ENCODE results near the gene LTF. TPM values are rescaled to one million over a fixed set of nuclear protein-coding genes. Genes with fewer than 3 reads are reported as not detected.
"Not testable (repeated sequence)": the region's sequence is repeated elsewhere in the genome, so short reads cannot be mapped to it uniquely, and the experiment has no call there.

LTF gene
- polyA plus RNA-seq, 4 donors: 1.5 to 2.9 (median 2.3) TPM

DNA sequence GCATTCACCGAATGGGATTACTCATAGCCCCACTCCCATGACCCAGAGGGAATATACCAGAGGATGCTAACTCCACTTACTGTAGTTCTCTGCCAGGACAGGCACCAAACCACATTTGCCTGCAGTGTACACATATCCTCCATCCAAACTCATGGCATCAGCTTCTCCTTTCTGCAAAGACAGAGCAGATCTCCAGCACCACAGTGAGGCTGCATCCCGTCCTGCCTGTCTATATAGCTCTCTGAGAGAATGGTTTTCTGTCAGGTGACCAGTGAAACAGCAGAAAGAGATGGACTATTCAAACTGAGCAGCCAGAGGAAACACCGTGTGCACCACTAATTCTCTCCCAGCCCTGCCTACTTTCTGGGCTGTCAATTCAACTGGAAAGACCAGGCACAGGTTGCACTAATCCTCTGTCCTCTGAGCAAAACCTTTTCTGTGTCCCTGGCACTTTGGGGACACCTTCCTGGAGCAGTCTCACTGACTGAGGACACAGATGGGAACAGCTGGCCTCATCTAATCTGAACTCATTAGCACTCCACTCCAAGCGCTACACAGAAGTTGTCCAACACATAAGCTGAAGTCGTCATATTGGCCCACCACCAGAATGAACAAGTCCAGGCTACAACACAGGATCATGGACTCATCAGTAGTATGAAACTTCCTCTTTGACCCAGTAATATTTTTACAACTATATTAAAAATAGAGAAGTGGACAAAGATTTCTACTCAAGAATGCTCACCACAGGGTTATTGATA lies 17.3 kb downstream of the LTF start:
- DNase-seq (ENCODE audit: low read depth in 4 of 4, low spot score in 3 of 4): no peak

DNA sequence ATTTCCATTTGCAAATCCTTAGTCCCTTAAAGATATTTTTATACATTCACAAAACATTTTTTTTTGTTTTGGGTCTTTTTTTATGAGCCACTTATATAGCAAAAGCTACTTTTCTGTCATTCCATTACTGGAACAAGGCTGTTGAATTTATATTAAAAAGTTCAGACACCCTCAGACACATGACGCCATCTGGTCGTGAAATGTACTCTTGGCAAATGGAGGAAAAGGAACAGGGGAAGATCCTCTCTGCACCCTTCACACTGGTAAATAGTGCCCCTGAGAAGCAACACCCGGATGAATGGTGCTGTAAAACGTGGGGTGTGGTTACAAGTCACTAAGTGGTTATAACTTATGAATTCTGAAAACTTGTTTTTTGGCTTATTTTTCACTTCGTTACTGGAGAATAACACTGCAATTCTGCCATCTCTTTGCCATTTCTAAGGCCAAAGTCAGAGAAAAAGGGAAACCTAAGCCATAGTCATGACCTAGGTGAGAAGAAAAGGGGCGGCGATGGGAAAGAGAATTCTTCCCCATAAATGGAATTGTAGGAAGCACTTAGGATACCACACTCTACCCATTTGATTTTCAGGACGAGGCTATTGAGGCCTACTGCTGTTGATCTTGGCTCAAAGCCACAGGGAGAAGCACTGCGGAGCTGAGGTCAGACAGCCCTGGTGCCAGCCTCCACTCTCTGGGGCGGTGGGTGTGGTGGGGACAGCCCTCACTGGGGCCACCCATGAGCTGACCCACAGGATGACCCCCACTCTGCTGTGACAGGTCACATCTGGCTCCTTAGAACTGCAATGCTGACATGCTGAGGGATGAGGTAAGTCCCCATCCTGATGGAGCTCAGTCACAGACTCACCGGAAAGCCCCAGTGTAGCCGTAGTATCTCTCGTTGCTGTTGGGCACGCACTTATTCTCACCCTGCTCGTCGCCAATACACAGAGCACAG lies 21.9 kb downstream of the LTF start:
- DNase-seq (ENCODE audit: low read depth in 4 of 4, low spot score in 3 of 4): peak in 3 of 4 donors; percentile 24 to 35 (median 35)

DNA sequence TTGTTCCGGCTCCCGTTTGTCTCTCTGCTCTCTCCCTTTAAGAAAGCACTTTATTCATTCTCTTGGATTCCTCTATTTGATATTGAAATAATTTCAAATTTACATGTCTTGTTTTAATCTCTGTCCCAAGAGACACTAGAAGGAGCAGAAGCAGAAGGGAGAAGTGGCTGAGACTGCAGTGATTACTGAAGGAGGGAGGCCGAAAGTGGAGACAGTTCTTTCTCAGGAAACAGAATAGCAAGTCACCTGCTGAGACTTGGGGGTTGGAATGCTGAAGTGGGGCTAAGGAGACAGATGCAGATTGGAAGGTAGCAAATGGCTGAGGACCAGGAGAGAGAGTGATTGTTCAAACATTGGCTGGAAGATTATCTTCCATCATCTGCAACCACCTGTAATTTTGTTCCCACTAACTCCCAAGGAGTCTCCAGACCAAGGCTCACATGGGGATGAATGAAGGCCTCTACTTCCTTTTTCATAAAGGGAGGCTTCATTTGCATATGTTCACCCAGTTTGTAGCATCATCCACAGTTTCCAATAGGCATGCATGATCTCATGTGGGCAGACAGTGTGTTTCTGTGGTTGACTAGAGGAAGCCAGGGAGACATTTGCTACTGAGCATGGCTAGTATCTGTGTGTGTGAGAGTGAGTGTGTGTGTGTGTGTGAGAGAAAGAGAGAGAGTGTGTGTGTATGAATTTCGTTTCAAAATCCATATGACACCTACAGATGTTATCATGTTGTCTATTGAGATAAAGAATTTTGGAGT lies 24.0 kb downstream of the LTF start:
- DNase-seq (ENCODE audit: low read depth in 4 of 4, low spot score in 3 of 4): no peak

DNA sequence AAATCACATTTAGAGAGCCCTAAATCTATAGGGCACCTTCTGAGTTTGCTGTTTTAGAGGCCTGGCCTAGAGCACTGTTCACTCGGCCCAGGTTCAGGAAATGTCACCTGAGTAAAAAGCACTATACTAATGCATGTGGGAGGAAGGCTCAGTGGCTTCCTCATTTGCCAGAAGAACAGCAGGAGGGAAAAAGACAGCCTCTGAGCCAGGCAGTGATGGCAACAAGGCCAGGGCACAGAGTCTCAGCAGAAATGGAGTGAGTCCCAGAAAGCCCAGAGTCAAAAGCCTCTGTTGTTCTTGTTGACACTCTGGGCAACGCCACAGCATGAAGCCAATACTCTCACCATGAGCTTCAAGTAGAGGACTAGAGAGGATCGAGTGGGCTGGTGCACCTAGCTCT lies 25.9 kb downstream of the LTF start:
- no peak for DNase-seq (ENCODE audit: low read depth in 4 of 4, low spot score in 3 of 4)

DNA sequence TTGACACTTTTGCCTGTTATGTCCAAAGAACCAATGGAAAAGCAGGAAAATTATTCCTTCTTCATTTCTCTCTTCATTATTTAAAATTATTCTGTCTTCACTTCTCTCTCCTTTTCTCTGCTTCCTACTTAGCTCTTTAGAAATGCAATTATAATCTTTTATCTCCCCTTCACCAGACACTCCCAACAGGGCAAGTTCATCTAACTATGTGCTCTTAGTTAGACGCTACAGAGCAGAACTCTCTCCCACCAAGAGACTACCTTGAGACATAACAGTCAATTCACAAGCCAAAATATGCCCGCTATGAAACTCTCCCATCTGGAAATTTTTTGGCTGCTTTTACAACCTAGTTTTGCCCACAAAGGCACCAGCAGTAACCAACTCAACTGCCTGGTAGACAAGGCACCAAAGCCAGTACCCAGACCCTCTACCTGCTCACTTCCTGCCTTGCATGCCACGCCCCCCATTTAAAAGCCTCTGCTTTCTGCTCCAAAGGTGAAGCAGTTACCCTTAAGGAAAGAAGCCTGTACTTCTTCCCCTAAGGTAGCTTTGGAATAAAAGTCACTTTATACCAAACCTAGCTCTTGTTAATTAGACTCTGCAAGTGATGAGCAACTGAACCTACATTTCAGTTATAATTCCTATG lies 29.5 kb downstream of the LTF start:
- no peak for DNase-seq (ENCODE audit: low read depth in 4 of 4, low spot score in 3 of 4)

DNA sequence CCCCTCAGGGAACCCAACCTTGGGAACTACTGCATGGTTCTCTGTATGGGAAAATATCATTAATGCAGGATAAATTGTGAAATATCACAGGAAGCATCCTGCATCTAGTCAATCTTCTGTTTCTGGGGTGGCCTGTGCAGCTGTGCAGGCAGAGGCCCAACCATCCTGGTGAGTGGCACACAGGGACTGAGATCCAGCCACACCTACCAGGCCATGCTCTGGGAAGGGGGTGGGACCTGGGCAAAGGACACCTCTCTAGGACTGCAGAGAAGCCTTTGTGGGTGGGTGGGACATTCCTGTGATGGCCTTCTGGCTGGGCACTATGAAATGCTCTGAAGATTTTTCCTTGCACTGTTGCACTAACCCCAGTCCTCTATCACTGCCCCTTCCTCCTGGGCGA lies 30.9 kb downstream of the LTF start:
- DNase-seq (ENCODE audit: low read depth in 4 of 4, low spot score in 3 of 4): no peak

DNA sequence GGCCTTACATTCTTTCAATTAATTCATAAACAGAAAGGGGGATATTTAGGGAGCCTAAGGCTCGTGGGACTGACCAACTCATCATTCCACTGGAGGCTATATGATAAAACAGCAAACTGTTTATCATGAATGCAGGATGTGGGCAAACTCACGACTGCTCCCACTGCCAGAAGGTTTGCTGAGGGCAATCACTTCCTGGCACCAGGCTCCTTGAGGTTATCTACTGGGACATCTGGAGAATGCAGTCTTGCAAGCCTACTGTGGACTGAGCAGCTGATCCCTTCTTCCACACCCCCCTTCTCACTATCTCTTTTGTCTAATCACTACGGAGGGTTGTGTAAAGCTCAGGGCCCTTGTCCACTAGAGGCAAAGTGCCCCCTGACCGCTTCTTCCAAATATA lies 31.6 kb downstream of the LTF start:
- DNase-seq (ENCODE audit: low read depth in 4 of 4, low spot score in 3 of 4): not testable (repeated sequence)

DNA sequence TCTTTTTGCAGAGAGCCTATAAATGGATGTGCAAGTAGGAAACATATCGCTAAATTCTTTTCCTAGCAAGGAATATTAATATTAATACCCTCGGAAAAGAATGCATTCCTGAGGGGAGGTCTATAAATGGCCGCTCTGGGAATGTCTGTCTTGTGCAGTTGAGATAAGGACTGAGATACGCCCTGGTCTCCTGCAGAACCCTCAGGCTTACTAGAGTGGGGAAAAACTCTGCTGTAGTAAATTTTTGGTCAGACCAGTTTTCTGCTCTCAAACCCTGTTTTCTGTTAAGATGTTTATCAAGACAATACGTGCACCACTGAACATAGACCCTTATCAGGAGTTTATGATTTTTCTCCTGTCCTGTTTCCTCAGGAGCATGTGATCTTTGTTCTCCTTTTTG lies 32.8 kb downstream of the LTF start:
- DNase-seq (ENCODE audit: low read depth in 4 of 4, low spot score in 3 of 4): not testable (repeated sequence)

DNA sequence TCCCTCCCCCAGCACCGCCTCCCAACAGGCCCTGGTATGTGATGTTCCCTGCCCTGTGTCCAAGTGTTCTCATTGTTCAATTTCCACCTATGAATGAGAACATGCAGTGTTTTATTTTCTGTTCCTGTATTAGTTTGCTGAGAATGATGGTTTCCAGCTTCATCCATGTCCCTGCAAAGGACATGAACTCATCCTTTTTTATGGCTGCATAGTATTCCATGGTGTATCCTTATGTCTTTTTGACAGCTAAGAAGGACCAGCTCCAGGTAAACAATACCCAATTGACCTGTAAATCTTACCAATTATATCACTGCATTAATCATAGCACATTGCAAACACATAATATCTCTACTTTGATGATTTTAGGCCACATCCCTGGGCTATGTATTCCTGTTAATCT lies 33.8 kb downstream of the LTF start:
- not testable (repeated sequence) for DNase-seq (ENCODE audit: low read depth in 4 of 4, low spot score in 3 of 4)

DNA sequence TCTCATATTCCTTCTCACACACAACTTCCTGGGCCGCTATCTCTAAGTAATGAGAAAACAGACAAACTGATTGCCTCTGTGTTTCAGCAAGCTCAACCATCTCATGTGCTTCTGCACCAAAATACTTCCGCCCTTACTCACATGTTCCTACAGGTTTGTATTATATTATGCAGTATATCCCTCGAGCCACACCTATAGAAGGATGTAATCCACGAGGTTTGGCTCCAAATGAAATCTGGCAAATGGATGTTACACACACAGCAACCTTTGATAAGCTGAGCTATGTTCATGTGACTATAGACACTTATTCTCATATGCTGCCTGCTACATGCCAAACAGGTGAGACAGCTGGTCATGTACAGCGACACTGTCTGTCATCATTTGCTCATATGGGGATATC lies 35.0 kb downstream of the LTF start:
- no peak for DNase-seq (ENCODE audit: low read depth in 4 of 4, low spot score in 3 of 4)

DNA sequence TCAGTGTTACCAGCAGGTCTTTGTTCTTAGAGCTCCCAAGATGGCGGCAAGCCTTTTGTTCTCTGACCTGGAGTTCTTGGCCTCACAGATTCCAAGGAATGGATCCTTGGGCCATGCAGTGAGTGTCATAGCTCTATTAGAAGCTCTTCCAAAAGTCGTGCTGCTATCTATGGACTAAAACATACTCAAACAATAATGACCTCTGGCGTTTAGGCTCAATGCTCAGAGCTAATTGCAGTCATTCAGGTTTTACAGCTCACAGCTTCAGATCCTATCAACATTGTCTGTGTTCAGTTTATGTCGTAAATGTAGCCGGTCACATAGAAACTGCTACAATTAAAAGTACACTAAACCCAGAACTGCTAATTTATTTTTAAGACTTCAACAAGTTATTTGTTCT lies 35.5 kb downstream of the LTF start:
- no peak for DNase-seq (ENCODE audit: low read depth in 4 of 4, low spot score in 3 of 4)

DNA sequence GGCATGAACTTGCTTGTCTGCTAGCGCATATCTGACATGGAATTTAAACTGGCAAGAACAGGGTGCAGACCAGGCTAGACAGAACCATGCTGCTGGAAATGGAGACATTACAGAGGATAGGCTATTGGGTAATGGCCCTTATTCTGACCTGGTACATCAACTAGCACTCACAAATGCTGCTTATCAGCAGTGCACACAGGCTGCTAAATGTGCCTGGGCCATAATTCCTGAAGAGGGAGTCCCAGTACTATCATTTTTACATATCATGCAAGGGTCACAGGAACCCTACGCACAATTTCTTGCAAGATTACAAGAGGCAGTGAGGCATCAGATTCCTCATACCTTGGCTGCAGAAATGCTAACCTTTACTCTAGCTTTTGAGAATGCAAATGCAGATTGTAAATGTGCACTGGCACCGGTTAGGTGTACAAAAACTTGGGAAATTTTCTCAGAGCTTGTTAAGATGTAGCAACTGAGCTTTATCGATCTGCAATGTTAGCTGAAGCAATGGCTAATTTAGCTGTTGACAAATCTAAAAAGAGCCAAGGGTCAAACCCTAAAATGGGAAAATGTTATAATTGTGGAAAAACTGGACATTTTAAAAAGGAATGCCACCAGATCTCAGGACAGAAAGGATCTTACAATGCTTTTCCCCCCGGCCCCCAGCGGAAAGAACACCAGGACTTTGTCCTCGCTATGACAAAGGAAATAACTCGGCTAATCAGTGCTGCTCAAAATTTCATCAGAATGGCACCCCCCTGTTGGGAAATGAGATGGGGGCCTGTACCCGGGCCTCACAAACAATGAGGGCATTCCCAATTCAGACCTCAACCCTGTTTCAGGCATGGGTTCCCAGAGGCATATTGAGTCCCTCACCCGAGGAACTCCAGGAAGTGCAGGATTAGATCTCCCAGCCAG lies 36.5 kb downstream of the LTF start:
- DNase-seq (ENCODE audit: low read depth in 4 of 4, low spot score in 3 of 4): no peak

DNA sequence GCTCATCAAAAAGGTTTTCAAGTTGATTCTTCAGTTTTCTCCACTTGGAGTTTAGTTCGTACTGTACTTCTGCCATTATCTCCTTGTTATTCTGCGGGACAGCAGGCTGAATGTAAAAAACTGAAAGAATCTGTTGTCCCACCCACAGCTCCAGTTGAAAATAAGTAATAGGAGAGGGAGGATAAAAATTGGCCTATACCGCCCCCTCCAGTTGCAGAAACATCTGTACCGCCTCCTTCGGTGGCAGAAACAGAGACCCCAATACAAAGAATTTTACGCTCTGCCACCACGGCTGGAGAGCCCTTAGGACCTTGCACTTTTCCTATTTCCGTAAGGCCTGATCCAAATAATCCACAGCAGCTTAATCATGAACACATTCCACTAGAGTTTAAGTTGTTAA lies 37.3 kb downstream of the LTF start:
- DNase-seq (ENCODE audit: low read depth in 4 of 4, low spot score in 3 of 4): not testable (repeated sequence)

DNA sequence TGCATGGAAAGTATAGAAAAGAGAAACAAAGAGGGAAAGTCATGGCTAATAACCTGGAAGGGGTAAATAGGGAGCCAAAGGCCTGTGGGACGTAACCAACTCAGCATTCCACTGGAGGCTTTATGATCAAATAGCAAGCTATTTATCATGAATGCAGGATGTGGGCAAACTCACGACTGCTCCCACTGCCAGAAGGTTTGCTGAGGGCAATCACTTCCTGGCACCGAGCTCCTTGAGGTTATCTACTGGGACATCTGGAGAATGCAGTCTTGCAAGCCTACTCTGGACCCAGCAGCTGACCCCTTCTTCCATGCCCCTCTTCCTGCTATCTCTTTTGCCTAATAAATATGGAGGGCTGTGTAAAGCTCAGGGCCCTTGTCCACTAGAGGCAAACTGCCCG lies 38.2 kb downstream of the LTF start:
- DNase-seq (ENCODE audit: low read depth in 4 of 4, low spot score in 3 of 4): not testable (repeated sequence)

DNA sequence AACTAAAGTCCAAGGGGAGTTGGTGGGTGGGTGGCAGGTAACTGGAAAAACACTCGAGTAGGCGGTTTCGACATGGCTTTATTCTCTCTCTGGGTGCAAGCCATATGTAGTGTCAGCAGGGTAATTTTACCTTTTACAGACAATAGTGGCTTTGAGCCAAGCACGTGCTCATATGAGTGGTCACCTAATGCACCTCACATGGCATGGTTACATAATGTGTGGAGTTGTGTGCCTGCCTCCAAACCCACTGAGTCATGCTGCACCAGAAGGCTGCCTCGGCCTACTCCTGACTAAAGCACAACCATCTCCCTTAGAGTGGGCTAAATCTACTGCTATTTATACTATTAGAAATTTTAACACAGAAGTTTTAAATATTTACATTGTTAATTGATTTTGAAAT lies 41.1 kb downstream of the LTF start:
- no peak for DNase-seq (ENCODE audit: low read depth in 4 of 4, low spot score in 3 of 4)

DNA sequence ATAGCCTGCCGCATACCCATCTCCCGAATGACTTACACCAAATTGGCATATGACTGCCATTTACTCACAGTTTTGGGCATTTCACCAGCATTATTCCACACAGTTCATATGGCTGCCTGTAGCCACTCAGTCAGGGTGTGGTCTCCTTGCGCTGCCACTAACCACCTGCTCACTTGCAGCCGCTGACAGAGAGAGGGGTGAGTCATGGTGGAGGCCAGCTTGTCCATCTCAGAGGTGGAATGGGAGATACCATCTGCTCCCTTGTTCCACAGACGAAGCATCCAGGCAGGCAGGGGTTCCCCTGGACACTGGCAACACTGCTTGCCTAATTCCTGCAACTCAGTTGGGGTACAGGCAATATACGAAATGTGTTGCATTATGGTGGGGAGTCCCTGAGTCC lies 42.1 kb downstream of the LTF start:
- DNase-seq (ENCODE audit: low read depth in 4 of 4, low spot score in 3 of 4): no peak

DNA sequence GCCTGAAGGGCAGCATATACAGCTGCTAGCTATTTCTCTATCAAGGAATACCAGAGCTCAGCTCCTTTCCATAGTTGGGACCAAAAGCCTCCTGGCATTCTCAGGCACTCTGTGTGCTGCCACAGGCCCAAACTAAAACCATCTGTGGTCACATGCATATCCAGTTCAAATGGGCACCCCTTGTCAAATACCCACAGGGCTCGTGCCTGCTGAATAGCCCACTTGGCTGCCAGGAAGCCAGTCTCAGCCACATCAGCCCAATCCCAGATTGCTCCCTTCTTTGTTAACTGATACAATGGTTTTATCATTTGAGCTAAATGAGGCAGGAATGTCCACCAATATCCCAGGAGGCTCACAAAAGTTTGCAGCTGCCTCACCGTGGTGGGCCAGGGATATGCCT lies 43.8 kb downstream of the LTF start:
- no peak for DNase-seq (ENCODE audit: low read depth in 4 of 4, low spot score in 3 of 4)

DNA sequence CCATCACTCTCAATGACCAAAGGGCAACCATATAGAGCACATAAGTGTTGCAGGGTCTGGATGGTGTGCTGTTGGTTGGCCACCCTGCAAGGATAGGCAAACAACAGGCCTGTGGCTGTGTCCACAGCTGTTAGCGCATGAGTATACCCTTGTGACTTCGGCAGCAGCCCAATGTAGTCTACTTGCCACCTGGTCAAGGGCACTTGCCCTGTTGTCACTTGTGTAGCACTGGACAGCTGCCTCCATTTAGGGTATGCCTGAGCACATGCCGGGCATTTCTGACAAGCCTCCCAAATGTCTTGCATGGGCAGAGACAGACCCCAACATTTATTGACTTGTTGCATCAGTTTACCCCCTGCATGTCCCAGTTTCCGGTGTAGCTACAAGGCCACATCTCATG lies 44.9 kb downstream of the LTF start:
- no peak for DNase-seq (ENCODE audit: low read depth in 4 of 4, low spot score in 3 of 4)

DNA sequence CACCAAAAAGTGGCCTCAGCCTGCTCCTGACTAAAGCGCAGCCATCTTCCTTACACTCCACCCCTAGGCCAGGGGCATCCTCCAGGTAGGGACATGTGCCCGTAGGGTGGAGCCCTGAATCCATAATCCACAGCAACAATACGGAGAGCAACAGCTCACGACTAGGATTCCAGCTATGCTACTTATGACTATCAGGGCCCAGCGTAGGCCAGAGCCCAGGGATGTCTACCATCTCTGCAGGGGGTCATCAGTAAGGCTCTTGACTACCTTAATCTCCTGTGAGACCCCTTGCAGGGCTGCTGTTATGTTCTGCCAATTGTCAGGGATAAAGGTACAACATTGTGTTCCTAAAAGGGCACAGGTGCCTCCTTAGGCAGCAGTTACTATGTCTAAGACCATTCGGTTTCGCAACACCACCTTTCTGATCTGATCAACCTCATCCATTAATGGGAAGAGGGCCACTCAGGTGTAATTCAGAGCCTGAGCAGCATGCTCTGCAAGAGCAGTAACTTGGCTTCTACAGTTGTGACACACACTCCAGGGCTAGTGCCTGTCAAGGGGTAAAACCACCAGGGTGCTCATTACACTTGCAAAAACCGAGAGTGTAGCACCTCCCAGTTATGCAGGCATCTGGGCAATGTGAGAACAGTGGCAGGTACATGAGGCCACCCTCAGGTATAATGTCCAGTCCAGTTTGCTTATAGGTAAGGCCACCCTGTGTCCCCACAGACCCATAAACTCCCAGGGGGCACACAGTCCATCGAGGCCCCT lies 46.7 kb downstream of the LTF start:
- no peak for DNase-seq (ENCODE audit: low read depth in 4 of 4, low spot score in 3 of 4)
